Neural cell (in vitro differentiated cells): Measurements from ENCODE around the gene SYNGR1. TPM values are rescaled to one million over a fixed set of nuclear protein-coding genes. Genes with fewer than 3 reads are reported as not detected.

ENCODE experiments used
- H2AFZ ChIP-seq: fragments of 200-600, 300-800 bp; sonication (generic), shearing (Covaris generic); 2 replicates; pipeline ENCODE4 v1.6.0; 2014; ENCODE audit warnings: low read depth, mild to moderate bottlenecking, antibody characterized with exemption, low read length, moderate library complexity
- H3F3A ChIP-seq: fragments of 200-600 bp; shearing (Covaris generic); 2 replicates; pipeline ENCODE4 v1.6.1; 2016; ENCODE audit warnings: mild to moderate bottlenecking, moderate library complexity, mixed read lengths, antibody characterized with exemption, low read length; ENCODE audit not compliant: insufficient read depth, poor library complexity, severe bottlenecking
- H3K27ac ChIP-seq: fragments of 200-600, 300-800 bp; sonication (generic), shearing (Covaris generic); 2 replicates; pipeline ENCODE4 v1.5.1; 2014; ENCODE audit warnings: mild to moderate bottlenecking, low read length, moderate library complexity
- H3K27me3 ChIP-seq: fragments of 300-800, 200-600 bp; sonication (generic), shearing (Covaris generic); 2 replicates; pipeline ENCODE4 v1.6.0; 2014; ENCODE audit warnings: mild to moderate bottlenecking, low read depth, low read length, moderate library complexity; ENCODE audit not compliant: insufficient read depth
- H3K36me3 ChIP-seq: fragments of 300-800, 200-600 bp; sonication (generic), shearing (Covaris generic); 2 replicates; pipeline ENCODE4 v1.5.1; 2014; ENCODE audit warnings: mild to moderate bottlenecking, antibody characterized with exemption, low read length, moderate library complexity; ENCODE audit not compliant: insufficient read depth
- H3K4me2 ChIP-seq: fragments of 300-800, 200-600 bp; sonication (generic), shearing (Covaris generic); 2 replicates; pipeline ENCODE4 v1.6.0; 2014; ENCODE audit warnings: mild to moderate bottlenecking, low read length
- H3K4me3 ChIP-seq: fragments of 300-800, 200-600 bp; sonication (generic), shearing (Covaris generic); 2 replicates; pipeline ENCODE4 v1.5.1; 2014; ENCODE audit warnings: mild to moderate bottlenecking, low read length, moderate library complexity
- H3K79me2 ChIP-seq: fragments of 200-600 bp; shearing (Covaris generic); replicated peaks from 2 replicates; pipeline ENCODE4 v1.6.0; 2014; ENCODE audit warnings: mild to moderate bottlenecking, low read length, moderate library complexity; ENCODE audit not compliant: insufficient read depth
- H3K9ac ChIP-seq: fragments of 300-800, 200-600 bp; sonication (generic), shearing (Covaris generic); 2 replicates; pipeline ENCODE4 v1.6.1; 2016; ENCODE audit warnings: mild to moderate bottlenecking, low read length, mixed read lengths
- H3K9me2 ChIP-seq: fragments of 200-600 bp; shearing (Covaris generic); 2 replicates; pipeline ENCODE4 v1.6.1; 2016; ENCODE audit warnings: mild to moderate bottlenecking, low read length, mixed read lengths; ENCODE audit not compliant: insufficient read depth
- H3K9me3 ChIP-seq: fragments of 200-600, 300-800 bp; sonication (generic), shearing (Covaris generic); 2 replicates; pipeline ENCODE4 v1.6.1; 2016; ENCODE audit warnings: mild to moderate bottlenecking, mixed run types, low read length, moderate library complexity, mixed read lengths
- H4K20me1 ChIP-seq: fragments of 200-600 bp; shearing (Covaris generic); 2 replicates; pipeline ENCODE4 v1.6.1; 2016; ENCODE audit warnings: mild to moderate bottlenecking, mixed run types; ENCODE audit not compliant: insufficient read depth
- EP300 ChIP-seq: fragments of 450-650 bp; conservative IDR thresholded peaks from 2 replicates; pipeline ENCODE4 v1.6.1; 2014; ENCODE audit warnings: antibody characterized with exemption, mild to moderate bottlenecking, moderate library complexity; ENCODE audit not compliant: poor library complexity, severe bottlenecking
- EZH2 ChIP-seq: fragments of 200-600, 300-800 bp; shearing (Covaris generic), sonication (generic); IDR thresholded peaks from 2 replicates; pipeline ENCODE4 v1.6.1; 2014; ENCODE audit warnings: antibody characterized with exemption, low read length, borderline replicate concordance, mild to moderate bottlenecking; ENCODE audit not compliant: insufficient read depth, poor library complexity, severe bottlenecking
- MXI1 ChIP-seq: fragments of 450-650 bp; conservative IDR thresholded peaks from 2 replicates; pipeline ENCODE4 v1.6.1; 2014; ENCODE audit warnings: antibody characterized with exemption, mild to moderate bottlenecking; ENCODE audit not compliant: poor library complexity, severe bottlenecking
- POLR2AphosphoS5 ChIP-seq: IDR thresholded peaks from 2 replicates; pipeline ENCODE4 v1.6.1; 2012
- RAD21 ChIP-seq: fragments of 450-650 bp; conservative IDR thresholded peaks from 2 replicates; pipeline ENCODE4 v1.6.1; 2014; ENCODE audit warnings: antibody characterized with exemption, mild to moderate bottlenecking, moderate library complexity
- SMC3 ChIP-seq: fragments of 450-650 bp; conservative IDR thresholded peaks from 2 replicates; pipeline ENCODE4 v1.6.1; 2014; ENCODE audit warnings: antibody characterized with exemption, mild to moderate bottlenecking, moderate library complexity; ENCODE audit not compliant: poor library complexity
- TAF1 ChIP-seq: IDR thresholded peaks from 2 replicates; pipeline ENCODE4 v1.6.1; 2012; ENCODE audit warnings: low read depth
- polyA plus RNA-seq: library from polyadenylated mRNA; depleted of rRNA; stranded (reverse); fragments of >200 nt; gene quantifications from 2 replicates; pipeline ENCODE4 v1.2.3, GENCODE V29; 2014
- TF ChIP-seq, protein P1 (sequence below): fragments of 450-650 bp; IDR thresholded peaks from 2 replicates; pipeline ENCODE4 v1.5.1; 2014; ENCODE audit warnings: antibody characterized with exemption, mild to moderate bottlenecking, moderate library complexity; ENCODE audit not compliant: poor library complexity, severe bottlenecking
- TF ChIP-seq, protein P2 (sequence below): IDR thresholded peaks from 2 replicates; pipeline ENCODE4 v1.6.1; 2012; ENCODE audit warnings: borderline replicate concordance

The SYNGR1 gene
- polyA plus RNA-seq, 1 donor from 2014 or later = 68.4 TPM

DNA sequence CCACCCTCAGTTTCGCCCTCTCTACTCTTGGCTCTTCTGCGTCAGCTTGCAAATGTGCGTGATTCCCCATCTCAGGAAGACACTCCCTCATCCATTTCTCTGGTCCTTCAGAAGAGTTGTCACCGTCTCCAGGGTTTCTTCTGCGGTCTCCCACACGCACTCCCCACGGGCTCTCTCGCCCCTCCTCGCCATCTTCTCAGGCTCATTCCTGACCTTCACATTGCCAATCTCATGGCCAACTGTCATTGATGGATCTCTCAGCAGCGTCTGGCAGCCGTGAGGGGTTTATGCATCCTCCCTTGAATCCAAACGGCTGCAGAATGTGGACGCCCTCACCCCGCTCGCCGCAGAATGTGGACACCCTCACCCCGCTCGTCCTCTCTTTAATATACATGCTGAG is 10.5 kb downstream of the SYNGR1 start:
- Histone ChIP-seq H3K27ac (no peak overlapping the region), H4K20me1 (no peaks in the 10 kb centered on the region), H3K9ac (no peak overlapping the region), H3K9me3 (no peaks in the 10 kb centered on the region), H3K9me2 (no peaks in the 10 kb centered on the region), H3K36me3 (no peaks in the 10 kb centered on the region), H3K4me3 (no peak overlapping the region), H3F3A (no peaks in the 10 kb centered on the region), H2AFZ (no peak overlapping the region), H3K4me2 (no peak overlapping the region), H3K79me2 (no peaks in the 10 kb centered on the region), H3K27me3 (no peaks in the 10 kb centered on the region)
- TF ChIP-seq RAD21 (no peak), TAF1 (no peak), SMC3 (no peak), EP300 (no peak), MXI1 (no peak), POLR2AphosphoS5 (no peak), EZH2 (no peak)
- TF ChIP-seq, protein P1, sequence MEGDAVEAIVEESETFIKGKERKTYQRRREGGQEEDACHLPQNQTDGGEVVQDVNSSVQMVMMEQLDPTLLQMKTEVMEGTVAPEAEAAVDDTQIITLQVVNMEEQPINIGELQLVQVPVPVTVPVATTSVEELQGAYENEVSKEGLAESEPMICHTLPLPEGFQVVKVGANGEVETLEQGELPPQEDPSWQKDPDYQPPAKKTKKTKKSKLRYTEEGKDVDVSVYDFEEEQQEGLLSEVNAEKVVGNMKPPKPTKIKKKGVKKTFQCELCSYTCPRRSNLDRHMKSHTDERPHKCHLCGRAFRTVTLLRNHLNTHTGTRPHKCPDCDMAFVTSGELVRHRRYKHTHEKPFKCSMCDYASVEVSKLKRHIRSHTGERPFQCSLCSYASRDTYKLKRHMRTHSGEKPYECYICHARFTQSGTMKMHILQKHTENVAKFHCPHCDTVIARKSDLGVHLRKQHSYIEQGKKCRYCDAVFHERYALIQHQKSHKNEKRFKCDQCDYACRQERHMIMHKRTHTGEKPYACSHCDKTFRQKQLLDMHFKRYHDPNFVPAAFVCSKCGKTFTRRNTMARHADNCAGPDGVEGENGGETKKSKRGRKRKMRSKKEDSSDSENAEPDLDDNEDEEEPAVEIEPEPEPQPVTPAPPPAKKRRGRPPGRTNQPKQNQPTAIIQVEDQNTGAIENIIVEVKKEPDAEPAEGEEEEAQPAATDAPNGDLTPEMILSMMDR = no peak
- TF ChIP-seq, protein P2, sequence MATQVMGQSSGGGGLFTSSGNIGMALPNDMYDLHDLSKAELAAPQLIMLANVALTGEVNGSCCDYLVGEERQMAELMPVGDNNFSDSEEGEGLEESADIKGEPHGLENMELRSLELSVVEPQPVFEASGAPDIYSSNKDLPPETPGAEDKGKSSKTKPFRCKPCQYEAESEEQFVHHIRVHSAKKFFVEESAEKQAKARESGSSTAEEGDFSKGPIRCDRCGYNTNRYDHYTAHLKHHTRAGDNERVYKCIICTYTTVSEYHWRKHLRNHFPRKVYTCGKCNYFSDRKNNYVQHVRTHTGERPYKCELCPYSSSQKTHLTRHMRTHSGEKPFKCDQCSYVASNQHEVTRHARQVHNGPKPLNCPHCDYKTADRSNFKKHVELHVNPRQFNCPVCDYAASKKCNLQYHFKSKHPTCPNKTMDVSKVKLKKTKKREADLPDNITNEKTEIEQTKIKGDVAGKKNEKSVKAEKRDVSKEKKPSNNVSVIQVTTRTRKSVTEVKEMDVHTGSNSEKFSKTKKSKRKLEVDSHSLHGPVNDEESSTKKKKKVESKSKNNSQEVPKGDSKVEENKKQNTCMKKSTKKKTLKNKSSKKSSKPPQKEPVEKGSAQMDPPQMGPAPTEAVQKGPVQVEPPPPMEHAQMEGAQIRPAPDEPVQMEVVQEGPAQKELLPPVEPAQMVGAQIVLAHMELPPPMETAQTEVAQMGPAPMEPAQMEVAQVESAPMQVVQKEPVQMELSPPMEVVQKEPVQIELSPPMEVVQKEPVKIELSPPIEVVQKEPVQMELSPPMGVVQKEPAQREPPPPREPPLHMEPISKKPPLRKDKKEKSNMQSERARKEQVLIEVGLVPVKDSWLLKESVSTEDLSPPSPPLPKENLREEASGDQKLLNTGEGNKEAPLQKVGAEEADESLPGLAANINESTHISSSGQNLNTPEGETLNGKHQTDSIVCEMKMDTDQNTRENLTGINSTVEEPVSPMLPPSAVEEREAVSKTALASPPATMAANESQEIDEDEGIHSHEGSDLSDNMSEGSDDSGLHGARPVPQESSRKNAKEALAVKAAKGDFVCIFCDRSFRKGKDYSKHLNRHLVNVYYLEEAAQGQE = no peak

DNA sequence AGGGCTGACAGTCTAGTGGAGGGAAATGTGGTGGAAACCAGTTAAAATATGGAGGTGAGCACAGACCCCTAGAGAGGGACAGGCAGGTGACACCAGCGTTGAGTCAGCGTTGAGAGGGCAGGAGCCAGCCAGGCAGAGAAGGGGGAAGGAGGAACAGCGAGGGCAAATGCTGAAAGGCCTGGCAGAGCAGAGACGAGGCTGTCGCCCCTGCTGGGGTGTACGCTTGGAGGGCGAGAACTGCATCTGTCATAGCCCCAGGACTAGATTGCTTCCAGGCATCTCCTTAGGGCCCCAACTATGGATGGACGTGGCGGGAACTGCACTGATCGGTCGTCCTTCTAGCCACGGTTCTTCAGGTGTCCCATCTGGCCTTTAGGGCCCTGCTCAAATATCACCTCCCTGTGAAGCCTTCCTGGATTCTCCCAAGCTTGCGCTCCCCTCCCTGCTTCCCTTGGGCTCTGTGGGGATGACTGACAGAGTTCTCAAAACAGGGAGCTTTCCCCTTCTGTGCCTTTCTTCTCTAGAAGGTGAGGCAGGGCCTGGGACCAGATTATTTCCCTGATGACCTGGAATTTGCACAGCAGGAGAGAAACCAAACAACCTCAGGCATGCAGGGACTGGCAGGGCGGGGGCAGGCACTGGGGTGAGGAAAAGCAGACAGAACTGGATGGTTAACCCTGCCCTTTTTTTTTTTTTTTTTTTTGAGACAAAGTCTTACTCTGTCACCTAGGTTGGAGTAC is 11.1 kb downstream of the SYNGR1 start:
- Histone ChIP-seq H3K9me2 (no peaks in the 10 kb centered on the region), H3K4me2 (no peak overlapping the region), H3K9me3 (no peaks in the 10 kb centered on the region), H4K20me1 (no peaks in the 10 kb centered on the region), H3K79me2 (no peaks in the 10 kb centered on the region), H3K9ac (no peak overlapping the region), H3K4me3 (no peak overlapping the region), H3F3A (no peaks in the 10 kb centered on the region), H3K27me3 (no peaks in the 10 kb centered on the region), H3K36me3 (no peaks in the 10 kb centered on the region), H2AFZ (no peak overlapping the region), H3K27ac (no peak overlapping the region)
- TF ChIP-seq TAF1 (no peak), POLR2AphosphoS5 (no peak), EZH2 (no peak), EP300 (no peak), RAD21 (no peak), SMC3 (no peak), MXI1 (no peak)
- TF ChIP-seq, protein P2 = no peak
- TF ChIP-seq, protein P1 = no peak
